Right lobe of liver (tissue), 6 donors: ENCODE results near the gene HDGF. TPM values are rescaled to one million over a fixed set of nuclear protein-coding genes. Genes with fewer than 3 reads are reported as not detected.
"Not testable (repeated sequence)": the region's sequence is repeated elsewhere in the genome, so short reads cannot be mapped to it uniquely, and the experiment has no call there.

Source experiments
- ATAC-seq, 4 donors: fragments of 200-7000 bp; cut with Tn5 transposase; one replicate each; pipeline ENCODE4 v1.9.1; 2020; ENCODE audit warnings: mild to moderate bottlenecking in 4 of 4, moderate library complexity in 4 of 4
- DNase-seq, 3 donors: peaks; one replicate each; pipeline ENCODE4 v3.0.0-alpha.2; 2020
- H3K27ac ChIP-seq, 3 donors: fragments of 200-600 bp; one replicate each; pipeline ENCODE4 v1.8.0; 2022
- H3K27me3 ChIP-seq, 2 donors: fragments of 200-600 bp; one replicate each; pipeline ENCODE4 v1.8.0; 2022
- H3K36me3 ChIP-seq, 4 donors: fragments of 200-600 bp; sonication (generic) in 1 of 4; one replicate each; pipeline versions ENCODE4 v1.5.1 to v1.8.0; 2017 to 2022; ENCODE audit warnings: control low read depth in 1 of 4
- H3K4me1 ChIP-seq, 4 donors: fragments of 200-600 bp; sonication (generic) in 1 of 4; one replicate each; pipeline versions ENCODE4 v1.5.1 to v1.8.0; 2017 to 2022; ENCODE audit warnings: control low read depth in 1 of 4
- H3K4me3 ChIP-seq, 3 donors: fragments of 200-600 bp; one replicate each; pipeline ENCODE4 v1.8.0; 2022
- H3K9me3 ChIP-seq, 4 donors: fragments of 200-600 bp; sonication (generic) in 1 of 4; one replicate each; pipeline versions ENCODE4 v1.5.1 to v1.8.0; 2017 to 2022; ENCODE audit warnings: control low read depth in 1 of 4
- POLR2A ChIP-seq: fragments of 450-650 bp; IDR thresholded peaks from one replicate; pipeline ENCODE4 v1.6.1; 2017; ENCODE audit warnings: antibody characterized with exemption, mild to moderate bottlenecking
- WGBS: methylation state at CpG from one replicate; pipeline ENCODE4 v1.1.6; 2018; ENCODE audit warnings: low coverage, low lambda C conversion rate; ENCODE audit not compliant: insufficient coverage; ENCODE audit errors: missing lambda C conversion rate; 5-methylcytosine and 5-hydroxymethylcytosine counted together
- intact Hi-C, 2 donors: fragments of 100-400 bp; cut with DNase I; formaldehyde crosslinking; loops; one replicate each; pipeline versions ENCODE4 v1.11.2 to v1.14.1; 2022
- total RNA-seq, 6 experiments: library from RNA; depleted of rRNA in 2 of 6; stranded (reverse); fragments of >200 nt in 2 of 6; fragmentation: NEBNext Ultra II Directional in 3 of 6; extraction: Animal tissue kit (Norgen Biotek cat#: 25700) in 3 of 6; gene quantifications; one replicate each; pipeline versions ENCODE4 v1.1.0 to v1.2.4, GENCODE V29; 2016 to 2023
- TF ChIP-seq, protein P1 (sequence below), 4 donors: fragments of 200-600 bp in 3 of 4; fragments of 450-650 bp in 1 of 4; IDR thresholded peaks; one replicate each; pipeline versions ENCODE4 v1.5.1 to v1.8.0; 2016 to 2022; ENCODE audit warnings: antibody characterized with exemption in 4 of 4, mild to moderate bottlenecking in 2 of 4
- donor health status: DM: no; HTN: yes; CAD: no.
- donor health status: DM: no; HTN: no; CAD: no.
- donor health status: DM: no; HTN: no; CAD: no.
- donor health status: DM: no; HTN: yes; CAD: no.
- donor health status: DM: no; HTN: yes; CAD: no.

Gene HDGF
- total RNA-seq, 6 experiments from 2014 or later: 131 to 192 (median 157) TPM

GRCh38 chr1:156766298-156767100 lies 15.0 kb upstream of the HDGF start:
- peak; percentile 6 to 22 (median 14) for ATAC-seq
- no peak for DNase-seq
- Histone ChIP-seq H3K27ac (peak overlapping the region; percentile 71 to 85 (median 79)), H3K9me3 (no peaks in the 10 kb centered on the region), H3K27me3 (no peaks in the 10 kb centered on the region), H3K4me1 (peaks cover 0 to 30% (median 3%) of the 10 kb centered on the region in 4 donors), H3K4me3 (peak overlapping the region; percentile 64 to 91 (median 73)), H3K36me3 (peaks cover 0 to 6% (median 0%) of the 10 kb centered on the region in 4 donors)
- intact Hi-C loops: no loop called here
- no peak for TF ChIP-seq POLR2A
- TF ChIP-seq, protein P1, sequence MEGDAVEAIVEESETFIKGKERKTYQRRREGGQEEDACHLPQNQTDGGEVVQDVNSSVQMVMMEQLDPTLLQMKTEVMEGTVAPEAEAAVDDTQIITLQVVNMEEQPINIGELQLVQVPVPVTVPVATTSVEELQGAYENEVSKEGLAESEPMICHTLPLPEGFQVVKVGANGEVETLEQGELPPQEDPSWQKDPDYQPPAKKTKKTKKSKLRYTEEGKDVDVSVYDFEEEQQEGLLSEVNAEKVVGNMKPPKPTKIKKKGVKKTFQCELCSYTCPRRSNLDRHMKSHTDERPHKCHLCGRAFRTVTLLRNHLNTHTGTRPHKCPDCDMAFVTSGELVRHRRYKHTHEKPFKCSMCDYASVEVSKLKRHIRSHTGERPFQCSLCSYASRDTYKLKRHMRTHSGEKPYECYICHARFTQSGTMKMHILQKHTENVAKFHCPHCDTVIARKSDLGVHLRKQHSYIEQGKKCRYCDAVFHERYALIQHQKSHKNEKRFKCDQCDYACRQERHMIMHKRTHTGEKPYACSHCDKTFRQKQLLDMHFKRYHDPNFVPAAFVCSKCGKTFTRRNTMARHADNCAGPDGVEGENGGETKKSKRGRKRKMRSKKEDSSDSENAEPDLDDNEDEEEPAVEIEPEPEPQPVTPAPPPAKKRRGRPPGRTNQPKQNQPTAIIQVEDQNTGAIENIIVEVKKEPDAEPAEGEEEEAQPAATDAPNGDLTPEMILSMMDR (IDR thresholded peaks at IDR 0.05): no peak
- 7% methylated on average over 11 of the region's 14 CpGs for WGBS

DNA sequence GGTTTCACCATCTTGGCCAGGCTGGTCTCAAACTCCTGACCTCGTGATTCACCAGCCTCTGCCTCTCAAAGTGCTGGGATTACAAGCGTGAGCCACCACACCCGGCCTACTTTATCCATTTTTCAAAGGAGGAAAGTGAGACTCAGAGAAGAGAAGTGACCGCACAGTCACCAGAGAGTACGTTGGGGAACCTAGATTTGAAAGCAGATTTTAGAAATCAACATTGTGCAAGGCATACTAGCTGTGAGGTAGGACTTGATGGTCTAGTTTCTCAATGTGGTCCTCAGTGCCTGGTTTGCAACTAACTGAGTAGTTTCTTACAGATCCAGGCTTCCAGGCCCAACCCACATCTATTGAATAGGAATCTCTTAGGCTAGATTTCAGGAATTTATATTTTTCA lies 14.2 kb upstream of the HDGF start:
- Histone ChIP-seq H3K36me3 (peaks cover 0 to 5% (median 0%) of the 10 kb centered on the region in 4 donors), H3K4me1 (peaks cover 0 to 22% (median 3%) of the 10 kb centered on the region in 4 donors), H3K9me3 (no peaks in the 10 kb centered on the region), H3K4me3 (peak overlapping the region in 2 of 3 donors; percentile 73 to 91), H3K27ac (peak overlapping the region in 1 of 3 donors; percentile 85), H3K27me3 (no peaks in the 10 kb centered on the region)
- TF ChIP-seq, protein P1 (IDR thresholded peaks at IDR 0.05): no peak
- no peak for TF ChIP-seq POLR2A
- DNase-seq (no peak), ATAC-seq (no peak)
- intact Hi-C loops: no loop called here
- 92% methylated on average over 4 of the region's 5 CpGs for WGBS

- H3K4me1 ChIP-seq: peaks cover 0 to 21% (median 3%) of the 10 kb centered on the region in 4 donors
- H3K36me3 ChIP-seq, DNase-seq, H3K27me3 ChIP-seq, intact Hi-C loops, H3K4me3 ChIP-seq, ATAC-seq, H3K27ac ChIP-seq, H3K9me3 ChIP-seq: not testable (repeated sequence)
- WGBS: 97% methylated on average over 14 of the region's 15 CpGs
Observed at GRCh38 chr1:156765136-156765535, 13.7 kb upstream of the HDGF start.

DNA sequence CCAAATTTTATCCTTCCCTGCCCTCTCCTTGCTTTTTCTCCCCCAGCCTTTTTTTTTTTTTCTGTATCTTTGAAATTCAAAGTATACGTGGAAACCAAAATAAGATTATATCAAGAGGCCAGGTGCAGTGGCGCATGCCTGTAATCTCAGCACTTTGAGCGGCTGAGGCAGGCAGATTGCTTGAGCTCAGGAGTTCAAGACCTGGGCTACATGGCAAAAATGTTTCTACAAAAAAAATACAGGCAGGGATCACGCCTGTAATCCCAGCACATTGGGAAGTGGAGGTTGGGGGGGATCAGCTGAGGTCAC lies 9.3 kb upstream of the HDGF start:
- DNase-seq (no peak), ATAC-seq (no peak)
- no peak for TF ChIP-seq POLR2A
- TF ChIP-seq, protein P1 (IDR thresholded peaks at IDR 0.05): no peak
- intact Hi-C loops: no loop called here
- Histone ChIP-seq H3K36me3 (no peaks in the 10 kb centered on the region), H3K4me3 (no peak overlapping the region), H3K4me1 (peaks cover 0 to under 1% (median 0%) of the 10 kb centered on the region in 4 donors), H3K27ac (no peak overlapping the region), H3K9me3 (no peaks in the 10 kb centered on the region), H3K27me3 (no peaks in the 10 kb centered on the region)
- 74% methylated on average over 4 of the region's 4 CpGs for WGBS

DNA sequence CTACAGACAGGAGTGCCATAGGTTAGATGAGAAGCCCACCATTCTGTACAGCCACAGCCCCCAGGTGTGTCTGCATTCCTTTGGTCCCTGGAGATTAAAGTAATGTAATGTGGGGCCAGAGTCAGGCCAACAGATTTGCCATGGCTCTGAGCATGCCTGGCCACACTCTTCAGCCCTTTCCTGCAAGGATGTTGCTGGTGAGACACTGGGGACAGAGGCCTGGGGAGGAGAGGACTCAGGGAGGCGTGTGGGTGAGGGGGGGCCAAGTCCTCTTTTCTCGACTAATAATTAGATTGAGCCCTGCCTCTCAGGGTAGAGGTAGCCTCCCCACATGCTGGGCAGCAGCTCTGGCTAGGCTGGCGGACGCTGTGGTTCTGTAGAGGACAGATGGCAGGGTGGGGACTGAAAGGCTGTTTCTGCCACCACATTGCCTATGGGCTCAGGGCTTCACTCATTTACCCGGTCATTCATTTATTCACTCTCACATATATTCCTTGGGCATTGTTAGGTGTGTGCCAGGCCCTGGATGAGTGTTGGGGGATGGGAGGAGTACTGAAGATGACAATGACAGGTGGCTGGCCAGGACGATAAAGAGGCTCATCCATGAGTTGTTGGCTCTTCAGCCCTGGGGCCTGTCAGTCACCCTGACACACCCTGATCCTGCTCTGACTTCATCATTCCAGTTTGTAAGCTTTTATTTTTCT lies 8.8 kb upstream of the HDGF start:
- Histone ChIP-seq H3K4me3 (no peak overlapping the region), H3K27ac (no peak overlapping the region), H3K27me3 (no peaks in the 10 kb centered on the region), H3K9me3 (no peaks in the 10 kb centered on the region), H3K4me1 (no peaks in the 10 kb centered on the region), H3K36me3 (no peaks in the 10 kb centered on the region)
- DNase-seq: no peak
- WGBS: 71% methylated on average over 5 of the region's 6 CpGs
- TF ChIP-seq, protein P1 (IDR thresholded peaks at IDR 0.05): no peak
- no peak for TF ChIP-seq POLR2A
- intact Hi-C loops: no loop called here
- ATAC-seq: peak in 1 of 4 donors; percentile 16

DNA sequence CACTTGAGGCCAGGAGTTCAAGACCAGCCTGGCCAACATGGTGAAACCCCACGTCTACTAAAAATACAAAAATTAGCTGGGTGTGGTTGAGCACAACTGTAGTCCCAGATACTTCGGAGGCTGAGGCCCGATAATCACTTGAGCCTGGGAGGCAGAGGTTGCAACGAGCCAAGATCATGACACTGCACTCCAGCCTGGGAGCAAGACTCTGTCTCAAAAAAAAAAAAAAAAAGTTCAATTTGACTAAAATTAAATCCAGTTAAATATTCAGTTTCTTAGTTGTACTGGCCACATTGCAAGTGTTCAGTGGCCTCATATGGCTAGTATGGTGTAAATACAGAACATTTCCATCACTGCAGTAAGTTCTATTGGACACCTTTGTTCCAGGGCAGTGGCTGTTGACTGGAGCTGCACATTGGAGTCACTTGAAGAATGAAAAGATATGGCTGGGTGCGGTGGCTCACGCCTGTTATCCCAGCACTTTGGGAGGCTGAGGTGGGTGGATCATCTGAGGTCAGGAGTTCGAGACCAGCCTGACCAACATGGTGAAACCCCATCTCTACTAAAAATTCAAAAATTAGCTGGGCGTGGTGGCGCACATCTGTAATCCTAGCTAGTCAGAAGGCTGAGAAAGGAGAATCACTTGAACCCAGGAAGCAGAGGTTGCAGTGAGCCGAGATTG lies 6.2 kb upstream of the HDGF start:
- DNase-seq, intact Hi-C loops, H3K27me3 ChIP-seq, H3K9me3 ChIP-seq, H3K27ac ChIP-seq, ATAC-seq, H3K4me3 ChIP-seq, H3K36me3 ChIP-seq, H3K4me1 ChIP-seq: not testable (repeated sequence)
- 94% methylated on average over 9 of the region's 10 CpGs for WGBS
